HG02610 (cell line): ENCODE results near the gene RND3.

Experiments
- ATAC-seq: cut with Tn5 transposase; IDR thresholded peaks from one replicate; pipeline ENCODE4 v1.9.1; 2021; ENCODE audit warnings: mild to moderate bottlenecking, moderate library complexity; ENCODE audit not compliant: unreplicated experiment

The RND3 gene

GRCh38 chr2:150445398-150445797 is 42.1 kb downstream of the RND3 start:
- ATAC-seq: no peak

DNA sequence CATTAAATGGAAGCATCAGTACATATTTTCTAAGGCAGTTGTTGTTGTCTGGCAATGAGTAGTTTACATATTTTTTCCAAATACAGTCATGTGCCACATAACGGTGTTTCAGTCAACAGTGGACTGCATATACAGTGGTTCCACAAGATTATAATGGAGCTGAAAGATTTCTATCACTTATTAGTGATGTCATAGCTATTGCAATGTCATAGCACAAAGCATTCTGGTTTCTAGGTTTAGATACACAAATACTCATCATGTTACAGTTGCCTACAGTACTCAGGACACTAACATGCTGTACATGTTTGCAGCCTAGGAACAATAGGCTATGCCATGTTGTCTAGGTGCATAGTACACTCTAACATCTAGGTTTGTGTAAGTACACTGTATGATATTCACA is 45.0 kb downstream of the RND3 start:
- ATAC-seq: no peak

DNA sequence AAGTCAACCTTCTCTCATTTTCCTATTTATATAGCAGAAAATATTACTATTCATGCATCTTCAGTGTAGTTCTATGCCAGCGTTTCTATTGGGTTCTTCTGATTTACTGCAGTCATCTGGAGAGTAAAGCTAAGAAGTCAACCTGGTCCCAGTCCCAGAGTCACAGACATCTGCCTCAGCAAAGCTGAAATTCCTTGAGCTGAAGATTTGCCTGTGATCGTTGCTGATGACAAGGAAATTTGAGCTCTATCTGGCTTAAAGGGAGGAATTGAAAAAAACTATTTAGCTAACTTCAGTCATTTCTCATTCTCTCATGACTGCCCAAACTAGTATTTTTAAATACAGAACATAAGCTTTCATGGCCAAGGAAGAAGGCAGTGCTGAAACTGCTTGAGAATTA is 45.7 kb downstream of the RND3 start:
- ATAC-seq: no peak

DNA sequence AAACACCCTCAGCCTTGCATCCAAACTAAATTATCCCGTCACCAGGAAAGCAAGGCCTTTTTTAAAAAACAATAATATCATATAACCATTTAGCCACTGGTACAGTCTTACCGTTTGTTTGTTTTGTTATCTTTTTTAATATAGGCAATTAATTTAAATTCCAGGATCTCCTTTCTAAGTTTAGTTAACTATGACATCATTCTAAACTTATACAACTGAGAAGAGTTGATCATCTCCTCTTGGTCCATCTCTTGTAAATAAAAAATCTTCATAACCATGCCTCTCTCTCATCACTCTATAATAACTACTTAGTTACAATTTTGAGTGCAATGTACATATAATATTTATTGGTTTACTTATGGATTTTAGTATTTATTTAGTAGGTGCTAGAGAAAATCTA is 46.2 kb downstream of the RND3 start:
- no peak for ATAC-seq

DNA sequence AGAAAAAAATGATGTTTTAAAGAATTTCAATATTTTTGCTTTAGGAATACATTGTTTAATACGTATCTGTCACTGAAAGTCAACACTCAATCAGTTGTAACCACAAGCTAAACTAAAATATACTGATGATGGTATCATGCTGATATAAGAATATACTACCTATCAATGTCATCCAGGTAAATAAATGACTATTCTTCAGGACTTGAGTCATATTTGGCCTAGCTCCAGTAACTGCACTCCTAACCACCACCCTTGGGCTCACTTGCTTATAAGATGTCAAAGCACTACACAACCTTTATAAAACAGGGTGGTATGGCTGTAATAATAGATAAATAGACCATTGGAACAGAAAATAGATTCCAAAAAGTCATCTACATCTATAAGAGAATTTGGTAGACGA is 48.8 kb downstream of the RND3 start:
- ATAC-seq: no peak

- no peak for ATAC-seq
Measured at GRCh38 chr2:150438041-150438440, 49.4 kb downstream of the RND3 start.

- ATAC-seq: no peak
Measured at GRCh38 chr2:150432312-150432625, 55.2 kb downstream of the RND3 start.

GRCh38 chr2:150431561-150432311 is 55.7 kb downstream of the RND3 start:
- no peak for ATAC-seq

GRCh38 chr2:150429384-150429961 is 58.0 kb downstream of the RND3 start:
- ATAC-seq: no peak

DNA sequence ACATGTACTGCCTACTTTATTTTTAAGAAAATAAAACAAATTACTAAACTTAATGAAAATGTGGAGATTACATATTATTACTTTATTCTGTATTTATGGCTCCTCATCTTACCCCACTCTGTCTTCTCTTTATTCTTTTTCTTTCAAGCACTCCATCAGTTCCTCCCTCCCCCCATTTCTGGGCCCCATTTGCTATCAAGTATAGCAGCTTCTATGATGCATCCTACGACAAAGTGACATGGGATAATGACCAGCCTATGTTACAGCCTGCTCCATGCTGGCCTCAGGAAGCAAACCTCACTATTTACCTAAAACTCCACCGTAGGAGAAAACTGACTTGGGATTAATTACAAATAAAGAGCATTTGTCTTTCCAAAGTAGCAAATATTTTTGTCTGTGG is 58.8 kb downstream of the RND3 start:
- ATAC-seq: no peak

DNA sequence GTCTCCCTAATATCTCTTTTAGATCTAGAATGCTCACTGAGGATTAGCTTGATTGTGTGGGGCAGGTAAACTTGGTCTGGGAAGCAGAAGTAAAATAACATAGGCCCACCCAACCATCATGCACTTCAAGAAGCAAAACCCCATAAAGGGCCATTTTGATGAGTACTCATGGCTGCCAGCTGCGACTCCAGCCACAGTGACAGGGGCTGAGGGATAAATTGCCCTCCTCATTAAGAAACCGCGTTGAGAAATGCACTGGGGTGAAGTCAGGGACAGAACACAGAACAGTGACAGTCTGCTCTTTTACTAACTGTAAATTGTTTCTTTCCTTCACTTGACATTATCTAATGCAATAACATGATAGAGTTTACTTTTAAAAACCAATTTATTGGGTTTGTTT is 60.2 kb downstream of the RND3 start:
- no peak for ATAC-seq

GRCh38 chr2:150426724-150427123 is 60.7 kb downstream of the RND3 start:
- ATAC-seq: no peak

- ATAC-seq: no peak
Measured at GRCh38 chr2:150426315-150426714, 61.2 kb downstream of the RND3 start.

DNA sequence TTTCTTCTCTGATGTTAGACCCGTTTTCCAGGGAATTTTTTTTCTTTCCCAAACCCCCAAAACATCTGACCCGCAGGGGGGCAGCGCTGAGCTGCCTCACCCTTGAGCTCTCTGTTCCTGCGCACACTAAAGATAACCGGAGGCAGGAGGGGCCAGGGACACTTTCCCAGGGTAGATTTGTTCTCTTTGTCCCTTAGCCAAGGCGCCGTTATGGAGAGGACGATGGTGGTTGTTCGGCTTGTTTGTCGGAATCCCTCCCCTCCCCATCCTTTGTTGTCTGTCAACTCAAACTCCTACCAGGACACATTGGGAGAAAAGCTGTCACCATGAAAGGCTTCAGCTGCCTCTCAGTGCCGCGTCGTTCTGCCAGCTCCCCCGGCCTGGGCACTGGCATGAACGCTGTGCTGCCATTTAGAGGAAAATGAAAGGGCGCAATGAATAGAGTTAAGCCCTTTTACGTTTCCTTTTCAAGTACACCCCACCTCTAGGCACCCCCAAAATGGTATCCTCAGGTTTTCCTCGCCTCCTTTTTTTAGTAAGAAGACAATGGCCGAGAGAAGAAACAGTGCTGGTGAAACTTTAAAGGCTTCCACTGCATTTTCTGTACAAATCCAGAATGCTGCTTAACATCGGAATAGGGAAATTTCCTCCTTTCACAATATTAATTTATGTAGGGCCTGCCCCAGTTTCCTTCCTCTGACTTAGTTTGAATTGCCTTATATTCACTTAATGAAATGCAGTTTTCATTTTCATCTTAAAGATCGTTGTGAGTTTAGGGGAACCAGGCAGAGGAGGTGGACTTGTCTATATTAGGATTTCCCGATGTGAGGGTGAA is 62.1 kb downstream of the RND3 start:
- no peak for ATAC-seq

DNA sequence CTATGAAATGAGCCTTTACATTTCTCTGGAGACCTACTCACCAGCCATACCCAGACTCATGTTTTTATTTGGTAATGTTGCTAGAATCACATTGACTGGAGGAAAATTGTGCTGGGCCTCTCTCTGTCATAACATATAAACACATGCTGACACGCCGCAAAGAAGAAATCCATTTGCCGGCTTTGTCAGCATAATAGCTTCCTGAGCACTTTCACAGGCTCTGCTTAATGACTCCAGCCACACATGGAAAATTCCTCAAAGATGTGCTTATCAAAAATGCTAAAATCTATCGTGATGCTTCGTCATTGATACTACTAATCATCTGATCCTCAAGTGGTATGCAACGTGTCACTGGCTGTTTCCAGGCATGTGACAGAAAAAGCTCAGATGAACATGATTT is 63.1 kb downstream of the RND3 start:
- no peak for ATAC-seq

DNA sequence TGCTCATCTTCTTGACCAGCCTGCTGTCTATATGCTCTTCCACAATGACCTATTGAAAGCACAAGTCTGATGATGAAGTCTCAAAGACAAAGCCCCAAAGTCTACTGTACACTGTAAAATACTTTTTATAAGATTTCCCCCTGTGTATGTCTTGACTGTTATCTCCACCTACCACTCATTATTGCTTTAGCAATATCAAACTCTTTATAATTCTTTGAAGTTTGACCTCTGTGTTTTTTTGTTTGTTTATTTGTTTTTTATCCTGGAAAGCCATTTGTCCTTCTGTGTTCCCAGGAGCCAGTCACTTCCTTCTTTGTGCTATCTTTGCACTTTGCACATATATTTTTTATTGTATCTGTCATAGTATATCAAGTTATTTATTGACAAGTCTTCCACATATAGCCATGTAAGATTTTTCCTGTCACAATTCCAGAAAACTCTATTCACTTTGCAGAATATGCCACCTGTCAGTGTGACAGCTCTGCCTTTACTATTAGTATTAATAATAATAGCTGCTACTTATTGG is 66.3 kb downstream of the RND3 start:
- no peak for ATAC-seq

DNA sequence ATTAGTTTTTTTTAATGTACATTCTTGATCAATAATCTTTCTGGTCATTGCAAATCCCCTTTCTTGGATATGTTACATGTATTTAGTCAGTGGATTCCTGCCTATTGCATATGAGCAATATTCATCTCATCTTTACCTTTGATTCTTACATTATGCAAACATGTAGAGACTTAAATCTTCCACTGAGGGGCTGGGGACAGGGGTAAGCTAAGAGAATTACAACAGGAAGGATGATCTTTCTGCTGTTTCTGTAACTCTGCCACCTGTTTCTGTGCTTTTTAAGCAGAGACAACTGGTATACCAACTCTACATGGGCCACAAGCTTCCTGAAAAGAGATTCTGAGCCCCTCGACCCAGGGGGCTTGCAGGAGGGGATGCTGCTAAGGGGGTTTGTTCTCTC is 68.6 kb downstream of the RND3 start:
- ATAC-seq: no peak
